AG10803 (cell line): ENCODE results near the gene ZNF526.

Experiments used
- DNase-seq: peaks from one replicate; pipeline ENCODE4 v3.0.0; 2010; ENCODE audit warnings: low read depth
- H3K4me3 ChIP-seq: 2 replicates; pipeline ENCODE4 v1.5.1; 2011; ENCODE audit warnings: mild to moderate bottlenecking, low read length, control low read depth
- CTCF ChIP-seq: conservative IDR thresholded peaks from 2 replicates; pipeline ENCODE4 v1.5.1; 2011; ENCODE audit warnings: mild to moderate bottlenecking, low read length, control low read depth, inconsistent platforms

Gene ZNF526

GRCh38 chr19:42196011-42197001 lies 23.8 kb upstream of the ZNF526 start:
- no peak overlapping the region for H3K4me3 ChIP-seq
- no peak for DNase-seq
- no peak for TF ChIP-seq CTCF

DNA sequence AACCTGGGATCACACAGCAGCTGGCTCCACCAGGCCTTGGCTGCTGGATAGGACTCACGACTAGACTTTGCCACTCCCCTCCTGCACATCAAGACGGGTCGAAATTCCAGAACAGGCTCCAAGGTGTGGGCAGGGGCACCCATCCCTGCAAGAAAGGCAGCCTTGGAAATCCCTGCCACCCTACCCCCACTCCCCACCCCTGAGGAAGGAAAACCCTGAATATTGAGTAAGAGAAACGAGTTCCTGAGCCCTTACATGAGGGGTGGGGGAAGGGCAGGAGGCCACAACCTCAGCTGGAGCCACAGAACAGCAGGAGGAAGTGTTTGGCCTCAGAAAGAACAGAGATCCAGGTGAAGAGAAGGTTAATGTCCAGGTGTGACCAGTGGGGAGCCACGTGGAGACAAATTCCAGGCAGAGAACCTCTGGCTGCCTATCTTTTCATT lies 22.7 kb upstream of the ZNF526 start:
- TF ChIP-seq CTCF = no peak
- no peak for DNase-seq
- H3K4me3 ChIP-seq = no peak overlapping the region

- no peak for DNase-seq
- H3K4me3 ChIP-seq = no peak overlapping the region
- no peak for TF ChIP-seq CTCF
These were observed 21.3 kb upstream of the ZNF526 start for GRCh38 chr19:42198676-42199439.

GRCh38 chr19:42199440-42200115 lies 20.5 kb upstream of the ZNF526 start:
- TF ChIP-seq CTCF = no peak
- DNase-seq = no peak
- H3K4me3 ChIP-seq = no peak overlapping the region

DNA sequence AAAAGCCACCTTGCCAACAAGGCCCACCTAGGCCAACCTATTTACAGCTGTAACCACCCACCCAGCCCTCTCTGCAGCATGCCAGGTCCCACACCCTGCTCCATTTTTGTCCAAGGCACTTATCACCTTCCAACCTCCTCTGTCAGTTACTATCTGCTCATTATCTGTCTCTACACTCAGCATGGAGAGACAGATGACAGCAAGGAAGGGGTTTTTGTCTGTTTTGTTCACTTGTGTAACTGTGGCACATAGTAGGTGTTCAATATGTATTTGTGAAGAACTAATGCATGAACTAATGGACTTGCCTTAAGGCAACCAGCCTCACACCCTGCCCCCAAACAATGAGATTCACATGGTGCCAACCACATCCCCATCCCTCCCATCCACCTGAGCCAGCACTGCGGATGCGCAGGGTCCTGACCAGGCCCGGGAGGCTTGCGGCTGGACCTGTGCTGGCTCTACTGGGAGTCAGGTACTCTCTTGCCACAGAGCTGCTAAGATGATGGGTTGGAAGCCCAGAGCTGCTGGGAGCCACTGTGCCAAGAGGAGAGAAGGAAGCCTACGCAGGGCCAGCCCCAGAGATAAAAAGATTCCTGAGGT lies 19.9 kb upstream of the ZNF526 start:
- DNase-seq = no peak
- H3K4me3 ChIP-seq = no peak overlapping the region
- no peak for TF ChIP-seq CTCF

GRCh38 chr19:42201489-42202289 lies 18.4 kb upstream of the ZNF526 start:
- H3K4me3 ChIP-seq = no peak overlapping the region
- DNase-seq = no peak

More at GRCh38 chr19:42201489-42202289, 18.4 kb upstream of the ZNF526 start:
- no peak for TF ChIP-seq CTCF
